MCF 10A (cell line): ENCODE data around the gene JOSD2. TPM values are rescaled to one million over a fixed set of nuclear protein-coding genes. Genes with fewer than 3 reads are reported as not detected.

Source experiments
- BruUV-seq: library from RNA; stranded (reverse); fragments of 400-500 nt; replicated peaks from 2 replicates; lab custom pipeline; 2021; lab: Mats Ljungman, UMichigan
- CTCF ChIA-PET: fragments of 300-600 bp; sonication (Branson Sonifier 250); formaldehyde crosslinking; extraction: SDS; loops from one replicate; lab custom pipeline; 2021; ENCODE audit warnings: antibody characterized with exemption, inconsistent platforms; lab: Yijun Ruan, JAX
- POLR2A ChIA-PET: fragments of 300-600, 350-650 bp; sonication (Branson Sonifier 250); formaldehyde crosslinking; extraction: SDS; loops from one replicate; lab custom pipeline; 2020; ENCODE audit warnings: antibody characterized with exemption, inconsistent platforms; lab: Yijun Ruan, JAX
- DNase-seq: peaks from one replicate; pipeline ENCODE4 v3.0.0-alpha.2; 2018; ENCODE audit not compliant: unreplicated experiment
- H3K27ac Mint-ChIP-seq: one replicate; pipeline ENCODE4 v1.8.0; 2022; ENCODE audit warnings: mild to moderate bottlenecking, low read depth, mixed read lengths; ENCODE audit not compliant: unreplicated experiment
- H3K27me3 Mint-ChIP-seq: one replicate; pipeline ENCODE4 v1.8.0; 2022; ENCODE audit warnings: mixed read lengths; ENCODE audit not compliant: insufficient read depth, unreplicated experiment
- H3K36me3 Mint-ChIP-seq: one replicate; pipeline ENCODE4 v1.8.0; 2022; ENCODE audit warnings: mild to moderate bottlenecking, moderate library complexity, mixed read lengths; ENCODE audit not compliant: insufficient read depth, unreplicated experiment
- H3K4me1 Mint-ChIP-seq: one replicate; pipeline ENCODE4 v1.8.0; 2022; ENCODE audit warnings: mixed read lengths; ENCODE audit not compliant: insufficient read depth, unreplicated experiment
- H3K4me3 Mint-ChIP-seq: one replicate; pipeline ENCODE4 v1.8.0; 2022; ENCODE audit warnings: mild to moderate bottlenecking, moderate library complexity, mixed read lengths; ENCODE audit not compliant: unreplicated experiment
- H3K9me3 Mint-ChIP-seq: one replicate; pipeline ENCODE4 v1.8.0; 2022; ENCODE audit warnings: mixed read lengths; ENCODE audit not compliant: unreplicated experiment
- intact Hi-C: fragments of 100-400 bp; cut with micrococcal nuclease; formaldehyde crosslinking; loops from 2 replicates; pipeline ENCODE4 v1.14.1; 2022
- total RNA-seq: library from RNA; stranded (reverse); gene quantifications from 2 replicates; pipeline ENCODE4 v1.2.3, GENCODE V29; 2022
- TF ChIP-seq, protein P1 (sequence below): fragments of 200-600 bp; IDR thresholded peaks from one replicate; pipeline ENCODE4 v1.8.0; 2022; ENCODE audit warnings: antibody characterized with exemption, mild to moderate bottlenecking; ENCODE audit not compliant: unreplicated experiment

Gene JOSD2
- total RNA-seq, 1 experiment from 2014 or later, result 65.8 TPM

DNA sequence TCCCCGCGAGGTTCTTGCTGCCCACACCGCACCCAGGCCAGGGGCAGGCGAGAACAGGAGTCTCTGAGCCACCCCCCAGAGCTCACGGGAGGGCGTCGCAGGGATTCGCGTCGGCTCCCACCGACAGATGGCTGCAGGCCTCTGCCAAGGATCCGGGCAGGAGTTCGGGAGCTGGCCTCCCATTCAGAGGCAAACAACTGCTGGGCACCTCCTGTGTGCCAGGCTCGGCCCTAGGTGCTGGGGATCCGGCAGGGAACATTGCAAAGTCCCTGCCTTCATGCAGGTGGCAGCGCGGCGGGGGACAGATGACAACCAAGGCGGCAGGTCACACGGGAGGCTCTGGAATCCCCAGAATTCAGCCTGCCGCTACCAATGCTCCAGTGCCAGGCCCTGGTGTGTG, 32.0 kb upstream of the JOSD2 start:
- no peak overlapping the region for H3K4me3 Mint-ChIP-seq
- no peak for DNase-seq
- intact Hi-C loops, result no loop called here
- TF ChIP-seq, protein P1, sequence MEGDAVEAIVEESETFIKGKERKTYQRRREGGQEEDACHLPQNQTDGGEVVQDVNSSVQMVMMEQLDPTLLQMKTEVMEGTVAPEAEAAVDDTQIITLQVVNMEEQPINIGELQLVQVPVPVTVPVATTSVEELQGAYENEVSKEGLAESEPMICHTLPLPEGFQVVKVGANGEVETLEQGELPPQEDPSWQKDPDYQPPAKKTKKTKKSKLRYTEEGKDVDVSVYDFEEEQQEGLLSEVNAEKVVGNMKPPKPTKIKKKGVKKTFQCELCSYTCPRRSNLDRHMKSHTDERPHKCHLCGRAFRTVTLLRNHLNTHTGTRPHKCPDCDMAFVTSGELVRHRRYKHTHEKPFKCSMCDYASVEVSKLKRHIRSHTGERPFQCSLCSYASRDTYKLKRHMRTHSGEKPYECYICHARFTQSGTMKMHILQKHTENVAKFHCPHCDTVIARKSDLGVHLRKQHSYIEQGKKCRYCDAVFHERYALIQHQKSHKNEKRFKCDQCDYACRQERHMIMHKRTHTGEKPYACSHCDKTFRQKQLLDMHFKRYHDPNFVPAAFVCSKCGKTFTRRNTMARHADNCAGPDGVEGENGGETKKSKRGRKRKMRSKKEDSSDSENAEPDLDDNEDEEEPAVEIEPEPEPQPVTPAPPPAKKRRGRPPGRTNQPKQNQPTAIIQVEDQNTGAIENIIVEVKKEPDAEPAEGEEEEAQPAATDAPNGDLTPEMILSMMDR, result no peak
- ChIA-PET CTCF (interaction anchor here (0.6 to 1.1 kb wide), 2 partner anchors 12 to 240 kb away, joined by 3 read pairs; no protein-coding TSS in a partner anchor), POLR2A (no interaction called here)
- peaks cover 16% of the 10 kb centered on the region for H3K27me3 Mint-ChIP-seq
- no peaks in the 10 kb centered on the region for H3K9me3 Mint-ChIP-seq
- no TSS peak for BruUV-seq
- no peaks in the 10 kb centered on the region for H3K36me3 Mint-ChIP-seq
- no peak overlapping the region for H3K27ac Mint-ChIP-seq
- no peaks in the 10 kb centered on the region for H3K4me1 Mint-ChIP-seq

DNA sequence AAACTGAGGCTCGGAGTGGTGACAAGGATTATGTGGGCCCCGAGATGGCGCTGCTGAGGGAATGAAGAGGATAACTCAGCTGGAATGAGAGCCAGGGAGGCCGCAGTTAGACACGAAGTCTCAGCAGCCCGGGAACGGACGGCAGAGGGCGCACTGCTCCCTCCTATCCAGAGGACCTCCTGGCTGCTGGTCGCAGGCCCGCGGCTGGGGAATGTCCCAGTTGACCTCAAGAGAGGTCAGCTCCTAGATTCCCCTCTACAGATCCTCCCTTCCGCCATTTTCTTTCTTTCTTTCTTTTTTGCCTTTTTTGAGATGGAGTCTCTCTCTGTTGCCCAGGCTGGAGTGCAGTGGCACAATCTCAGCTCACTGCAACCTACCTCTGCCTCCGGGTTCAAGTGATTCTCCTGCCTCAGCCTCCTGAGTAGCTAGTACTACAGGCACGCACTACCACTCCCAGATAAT, 26.8 kb upstream of the JOSD2 start:
- no peaks in the 10 kb centered on the region for H3K36me3 Mint-ChIP-seq
- TF ChIP-seq, protein P1, result peak; percentile 72
- peaks cover 9% of the 10 kb centered on the region for H3K9me3 Mint-ChIP-seq
- CTCF ChIA-PET, result interaction anchor here (0.6 to 2.8 kb wide), 24 partner anchors 9 to 384 kb away, joined by 3 to 21 read pairs (median 4); no protein-coding TSS in a partner anchor
- POLR2A ChIA-PET, result no interaction called here
- peak; percentile 73 for DNase-seq
- no peaks in the 10 kb centered on the region for H3K27me3 Mint-ChIP-seq
- intact Hi-C loops, result loop anchor here (1.0 to 5.0 kb wide), 2 partner anchors 246 to 385 kb away; no protein-coding TSS in a partner anchor
- no peak overlapping the region for H3K27ac Mint-ChIP-seq
- no peak overlapping the region for H3K4me3 Mint-ChIP-seq
- no peaks in the 10 kb centered on the region for H3K4me1 Mint-ChIP-seq
- no TSS peak for BruUV-seq

DNA sequence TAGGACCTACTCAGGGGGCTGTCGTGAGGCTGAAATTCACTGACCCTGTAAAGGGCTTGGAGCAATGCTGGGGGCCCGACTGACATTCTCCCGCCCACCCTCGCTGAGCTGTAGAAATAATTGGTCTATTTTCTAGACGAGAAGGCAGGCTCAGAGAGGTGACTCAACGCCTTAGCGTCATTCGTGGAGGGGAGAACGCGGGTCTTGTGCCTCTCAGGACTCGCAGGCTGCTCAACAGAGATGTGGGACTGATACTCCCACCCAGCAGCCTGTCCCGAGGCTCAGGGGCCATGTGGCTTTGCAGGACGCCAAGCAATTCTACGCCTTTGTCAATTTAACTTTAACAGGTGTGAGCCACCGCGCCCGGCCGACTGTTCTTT, 26.3 kb upstream of the JOSD2 start:
- BruUV-seq, result no TSS peak
- CTCF ChIA-PET, result interaction anchor here (0.5 to 2.8 kb wide), 20 partner anchors 9 to 389 kb away, joined by 3 to 21 read pairs (median 4); no protein-coding TSS in a partner anchor

DNA sequence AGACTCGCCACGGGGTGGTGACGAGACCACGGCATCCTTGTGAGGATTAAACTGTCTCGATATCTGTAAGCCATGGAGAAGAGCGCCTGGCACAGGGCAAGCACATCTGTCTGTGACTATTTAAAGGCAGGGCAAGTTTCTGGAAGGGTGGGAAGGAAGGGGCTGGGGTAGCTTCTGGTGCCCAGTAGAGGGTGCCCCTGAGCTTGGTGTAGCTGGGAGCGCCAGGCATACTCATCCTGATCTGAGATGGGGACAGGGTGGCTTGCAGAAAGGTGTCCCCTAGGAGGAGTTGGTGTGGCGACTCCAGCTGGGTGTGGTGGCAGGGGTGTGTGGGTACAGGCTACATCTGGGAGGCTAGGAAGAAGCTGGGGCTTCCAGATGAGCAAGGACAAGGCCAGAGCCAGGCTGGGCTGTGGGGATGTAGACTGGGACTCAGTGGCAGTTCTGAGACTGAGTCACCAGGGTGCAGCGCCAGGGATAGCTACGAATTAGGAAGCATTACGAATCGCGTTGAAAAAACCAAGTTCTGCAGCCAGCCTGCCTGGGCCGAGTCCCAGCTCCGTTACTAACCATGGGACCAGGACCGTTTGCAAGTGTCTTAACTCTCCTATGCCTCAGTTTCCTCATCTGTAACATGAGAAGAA, 25.8 kb upstream of the JOSD2 start:
- TF ChIP-seq, protein P1, result no peak
- no peak for DNase-seq
- no peak overlapping the region for H3K4me3 Mint-ChIP-seq
- BruUV-seq, result no TSS peak
- H3K4me1 Mint-ChIP-seq, result no peaks in the 10 kb centered on the region
- H3K9me3 Mint-ChIP-seq, result peaks cover 17% of the 10 kb centered on the region
- POLR2A ChIA-PET, result interaction anchor here (0.6 kb wide), 1 partner anchor 848 kb away, joined by 3 read pairs; no protein-coding TSS in a partner anchor
- no peaks in the 10 kb centered on the region for H3K36me3 Mint-ChIP-seq
- H3K27ac Mint-ChIP-seq, result no peak overlapping the region
- intact Hi-C loops, result loop anchor here (1.0 to 5.0 kb wide), 2 partner anchors 247 to 386 kb away; no protein-coding TSS in a partner anchor
- CTCF ChIA-PET, result interaction anchor here (0.5 to 2.8 kb wide), 18 partner anchors 9 to 389 kb away, joined by 3 to 21 read pairs (median 4); no protein-coding TSS in a partner anchor
- H3K27me3 Mint-ChIP-seq, result no peaks in the 10 kb centered on the region

More for the DNA sequence above, 26.3 kb upstream of the JOSD2 start:
- Mint-ChIP-seq H3K4me1 (no peaks in the 10 kb centered on the region), H3K36me3 (no peaks in the 10 kb centered on the region), H3K27ac (no peak overlapping the region), H3K4me3 (no peak overlapping the region), H3K9me3 (peaks cover 14% of the 10 kb centered on the region), H3K27me3 (no peaks in the 10 kb centered on the region)
- DNase-seq, result no peak
- intact Hi-C loops, result loop anchor here (1.0 to 5.0 kb wide), 2 partner anchors 246 to 385 kb away; no protein-coding TSS in a partner anchor
- POLR2A ChIA-PET, result interaction anchor here (0.6 kb wide), 1 partner anchor 848 kb away, joined by 3 read pairs; no protein-coding TSS in a partner anchor
- TF ChIP-seq, protein P1, result no peak
